ENCODE data around the gene USP40. TPM values are rescaled to one million over a fixed set of nuclear protein-coding genes. Genes with fewer than 3 reads are reported as not detected.
A peak's percentile ranks its signal among the peaks of the same experiment; 100 is the strongest.

The USP40 gene
- total and polyA plus RNA-seq, 2 donors (not counting 1 experiment from before 2014, with no cell fraction given) = 18.9 to 40.6 TPM

DNA sequence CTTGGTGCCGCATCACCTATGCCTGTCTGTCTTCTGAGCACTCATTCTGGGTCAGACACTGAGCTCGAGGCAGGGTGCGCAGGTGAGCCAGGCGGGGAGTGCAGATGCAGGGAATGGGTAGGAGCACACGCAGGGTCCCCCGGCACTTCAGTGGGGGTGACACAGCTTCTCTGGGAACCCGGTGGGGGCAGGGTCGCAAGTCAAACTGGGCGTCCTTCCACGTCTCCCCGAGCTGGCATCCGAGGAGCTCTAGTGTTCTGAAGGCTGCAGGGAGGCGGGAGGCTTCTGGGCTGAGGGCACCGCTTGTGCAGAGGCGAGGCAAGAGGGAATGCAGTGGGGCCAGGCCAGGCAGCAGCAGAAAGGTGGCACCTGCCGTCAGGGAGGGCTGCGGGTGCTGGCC lies 126.3 kb downstream of the USP40 start:
- Histone ChIP-seq H3K36me3 (ENCODE audit: control insufficient read depth, insufficient read depth, low read length) (peaks cover 3% of the 10 kb centered on the region), H3K9ac (ENCODE audit: insufficient read depth, low read length) (no peak overlapping the region), H3K9me3 (ENCODE audit: control insufficient read depth, insufficient read depth, low read depth, low read length) (no peaks in the 10 kb centered on the region), H3K4me2 (ENCODE audit: extremely low read depth, insufficient read depth, low read length) (no peak overlapping the region), H3K4me3 (replicated peaks in 1 of 4; ENCODE audit: control extremely low read depth in 1 of 4, insufficient read depth in 1 of 4, low read depth in 3 of 4, low read length in 4 of 4) (no peak overlapping the region), H3K27ac (ENCODE audit: insufficient read depth, low read length) (no peak overlapping the region), H3K79me2 (ENCODE audit: control insufficient read depth, insufficient read depth, low read length) (no peaks in the 10 kb centered on the region), H3K4me1 (ENCODE audit: control insufficient read depth, extremely low read depth, insufficient read depth, low read length) (no peaks in the 10 kb centered on the region), H4K20me1 (ENCODE audit: control insufficient read depth, extremely low read depth, insufficient read depth, low read length) (no peaks in the 10 kb centered on the region), H2AFZ (ENCODE audit: low read length) (no peak overlapping the region), H3K27me3 (ENCODE audit: control insufficient read depth, insufficient read depth, low read length) (no peaks in the 10 kb centered on the region)
- DNase-seq (ENCODE audit: low read depth in 2 of 2) = no peak
- TF ChIP-seq, protein P1, sequence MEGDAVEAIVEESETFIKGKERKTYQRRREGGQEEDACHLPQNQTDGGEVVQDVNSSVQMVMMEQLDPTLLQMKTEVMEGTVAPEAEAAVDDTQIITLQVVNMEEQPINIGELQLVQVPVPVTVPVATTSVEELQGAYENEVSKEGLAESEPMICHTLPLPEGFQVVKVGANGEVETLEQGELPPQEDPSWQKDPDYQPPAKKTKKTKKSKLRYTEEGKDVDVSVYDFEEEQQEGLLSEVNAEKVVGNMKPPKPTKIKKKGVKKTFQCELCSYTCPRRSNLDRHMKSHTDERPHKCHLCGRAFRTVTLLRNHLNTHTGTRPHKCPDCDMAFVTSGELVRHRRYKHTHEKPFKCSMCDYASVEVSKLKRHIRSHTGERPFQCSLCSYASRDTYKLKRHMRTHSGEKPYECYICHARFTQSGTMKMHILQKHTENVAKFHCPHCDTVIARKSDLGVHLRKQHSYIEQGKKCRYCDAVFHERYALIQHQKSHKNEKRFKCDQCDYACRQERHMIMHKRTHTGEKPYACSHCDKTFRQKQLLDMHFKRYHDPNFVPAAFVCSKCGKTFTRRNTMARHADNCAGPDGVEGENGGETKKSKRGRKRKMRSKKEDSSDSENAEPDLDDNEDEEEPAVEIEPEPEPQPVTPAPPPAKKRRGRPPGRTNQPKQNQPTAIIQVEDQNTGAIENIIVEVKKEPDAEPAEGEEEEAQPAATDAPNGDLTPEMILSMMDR (conservative IDR thresholded peaks at IDR 0.05 in 1 of 2, IDR thresholded peaks at IDR 0.05 in 1 of 2; ENCODE audit: low read depth in 1 of 2, low read length in 2 of 2) = no peak
- no peak for TF ChIP-seq EZH2 (IDR thresholded peaks at IDR 0.05; ENCODE audit: low read length, missing control alignments)

DNA sequence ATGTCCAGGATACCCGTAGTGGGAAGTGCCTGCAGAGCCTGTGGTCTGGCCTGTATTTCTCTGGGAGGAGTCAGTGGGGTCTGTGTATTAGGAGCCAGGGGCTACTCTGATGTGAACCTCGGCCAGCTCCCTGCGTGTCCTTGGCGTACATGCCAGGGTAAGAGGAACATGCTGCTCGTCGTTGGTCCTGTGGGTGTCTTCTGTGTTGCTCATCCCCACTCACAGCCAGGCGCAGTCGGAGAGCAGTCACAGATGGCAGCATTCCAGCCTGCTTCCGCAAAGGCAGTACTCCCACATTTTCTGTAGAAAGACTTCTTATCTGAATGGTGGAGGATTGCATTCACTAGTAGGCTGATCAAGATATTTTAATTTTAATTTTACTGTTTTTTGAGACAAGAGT lies 127.4 kb downstream of the USP40 start:
- Histone ChIP-seq H3K4me1 (ENCODE audit: control insufficient read depth, extremely low read depth, insufficient read depth, low read length) (no peaks in the 10 kb centered on the region), H3K27me3 (ENCODE audit: control insufficient read depth, insufficient read depth, low read length) (no peaks in the 10 kb centered on the region), H3K9me3 (ENCODE audit: control insufficient read depth, insufficient read depth, low read depth, low read length) (no peaks in the 10 kb centered on the region), H2AFZ (ENCODE audit: low read length) (no peak overlapping the region), H4K20me1 (ENCODE audit: control insufficient read depth, extremely low read depth, insufficient read depth, low read length) (no peaks in the 10 kb centered on the region), H3K9ac (ENCODE audit: insufficient read depth, low read length) (no peak overlapping the region), H3K79me2 (ENCODE audit: control insufficient read depth, insufficient read depth, low read length) (no peaks in the 10 kb centered on the region), H3K27ac (ENCODE audit: insufficient read depth, low read length) (no peak overlapping the region), H3K4me3 (replicated peaks in 1 of 4; ENCODE audit: control extremely low read depth in 1 of 4, insufficient read depth in 1 of 4, low read depth in 3 of 4, low read length in 4 of 4) (no peak overlapping the region), H3K4me2 (ENCODE audit: extremely low read depth, insufficient read depth, low read length) (no peak overlapping the region), H3K36me3 (ENCODE audit: control insufficient read depth, insufficient read depth, low read length) (peaks cover 3% of the 10 kb centered on the region)
- TF ChIP-seq, protein P1 (conservative IDR thresholded peaks at IDR 0.05 in 1 of 2, IDR thresholded peaks at IDR 0.05 in 1 of 2; ENCODE audit: low read depth in 1 of 2, low read length in 2 of 2) = no peak
- TF ChIP-seq EZH2 (IDR thresholded peaks at IDR 0.05; ENCODE audit: low read length, missing control alignments) = no peak
- DNase-seq (ENCODE audit: low read depth in 2 of 2) = peak in 1 of 2 donors; percentile 49

DNA sequence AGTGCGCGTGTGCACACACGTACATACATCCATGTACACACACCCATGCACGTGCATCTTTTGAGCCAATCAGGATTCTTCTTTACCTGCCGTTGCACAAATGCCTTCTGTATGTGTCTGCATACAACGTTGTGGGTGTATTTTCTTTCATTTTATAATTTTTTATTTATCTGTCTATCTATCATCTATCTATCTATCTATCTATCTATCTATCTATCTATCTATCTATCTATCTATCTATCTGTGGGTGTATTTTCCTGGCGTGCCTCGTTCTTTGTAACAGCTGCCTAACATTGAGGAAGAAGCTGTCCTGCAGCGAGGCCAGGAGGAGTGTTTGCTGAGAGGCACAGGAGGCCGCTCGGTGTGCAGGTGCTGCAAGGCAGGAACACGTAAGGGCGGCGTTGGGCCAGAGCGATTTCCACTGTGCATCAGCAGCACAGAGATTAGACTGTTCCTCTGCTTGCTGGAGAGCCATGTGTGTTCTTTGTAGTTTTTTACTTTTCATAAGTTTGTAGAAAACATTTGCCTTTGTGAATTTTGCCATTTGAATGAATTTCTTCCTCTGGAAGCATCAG lies 127.9 kb downstream of the USP40 start:
- Histone ChIP-seq H3K36me3 (ENCODE audit: control insufficient read depth, insufficient read depth, low read length) (peaks cover 3% of the 10 kb centered on the region), H3K27ac (ENCODE audit: insufficient read depth, low read length) (no peak overlapping the region), H3K79me2 (ENCODE audit: control insufficient read depth, insufficient read depth, low read length) (no peaks in the 10 kb centered on the region), H3K9ac (ENCODE audit: insufficient read depth, low read length) (no peak overlapping the region), H4K20me1 (ENCODE audit: control insufficient read depth, extremely low read depth, insufficient read depth, low read length) (no peaks in the 10 kb centered on the region), H3K4me2 (ENCODE audit: extremely low read depth, insufficient read depth, low read length) (no peak overlapping the region), H3K4me1 (ENCODE audit: control insufficient read depth, extremely low read depth, insufficient read depth, low read length) (no peaks in the 10 kb centered on the region), H3K4me3 (replicated peaks in 1 of 4; ENCODE audit: control extremely low read depth in 1 of 4, insufficient read depth in 1 of 4, low read depth in 3 of 4, low read length in 4 of 4) (no peak overlapping the region), H3K9me3 (ENCODE audit: control insufficient read depth, insufficient read depth, low read depth, low read length) (no peaks in the 10 kb centered on the region), H3K27me3 (ENCODE audit: control insufficient read depth, insufficient read depth, low read length) (no peaks in the 10 kb centered on the region), H2AFZ (ENCODE audit: low read length) (no peak overlapping the region)
- DNase-seq (ENCODE audit: low read depth in 2 of 2) = no peak
- TF ChIP-seq EZH2 (IDR thresholded peaks at IDR 0.05; ENCODE audit: low read length, missing control alignments) = no peak
- TF ChIP-seq, protein P1 (conservative IDR thresholded peaks at IDR 0.05 in 1 of 2, IDR thresholded peaks at IDR 0.05 in 1 of 2; ENCODE audit: low read depth in 1 of 2, low read length in 2 of 2) = no peak
